Measurements from ENCODE around the gene URM1. TPM values are rescaled to one million over a fixed set of nuclear protein-coding genes. Genes with fewer than 3 reads are reported as not detected.
A peak's percentile ranks its signal among the peaks of the same experiment; 100 is the strongest.

Gene URM1
- total and polyA plus RNA-seq, 10 of the 15 experiments (the other 5 are each of a cell fraction or from before 2014, with no cell fraction given): 7.9 to 75.8 (median 63.7) TPM

DNA sequence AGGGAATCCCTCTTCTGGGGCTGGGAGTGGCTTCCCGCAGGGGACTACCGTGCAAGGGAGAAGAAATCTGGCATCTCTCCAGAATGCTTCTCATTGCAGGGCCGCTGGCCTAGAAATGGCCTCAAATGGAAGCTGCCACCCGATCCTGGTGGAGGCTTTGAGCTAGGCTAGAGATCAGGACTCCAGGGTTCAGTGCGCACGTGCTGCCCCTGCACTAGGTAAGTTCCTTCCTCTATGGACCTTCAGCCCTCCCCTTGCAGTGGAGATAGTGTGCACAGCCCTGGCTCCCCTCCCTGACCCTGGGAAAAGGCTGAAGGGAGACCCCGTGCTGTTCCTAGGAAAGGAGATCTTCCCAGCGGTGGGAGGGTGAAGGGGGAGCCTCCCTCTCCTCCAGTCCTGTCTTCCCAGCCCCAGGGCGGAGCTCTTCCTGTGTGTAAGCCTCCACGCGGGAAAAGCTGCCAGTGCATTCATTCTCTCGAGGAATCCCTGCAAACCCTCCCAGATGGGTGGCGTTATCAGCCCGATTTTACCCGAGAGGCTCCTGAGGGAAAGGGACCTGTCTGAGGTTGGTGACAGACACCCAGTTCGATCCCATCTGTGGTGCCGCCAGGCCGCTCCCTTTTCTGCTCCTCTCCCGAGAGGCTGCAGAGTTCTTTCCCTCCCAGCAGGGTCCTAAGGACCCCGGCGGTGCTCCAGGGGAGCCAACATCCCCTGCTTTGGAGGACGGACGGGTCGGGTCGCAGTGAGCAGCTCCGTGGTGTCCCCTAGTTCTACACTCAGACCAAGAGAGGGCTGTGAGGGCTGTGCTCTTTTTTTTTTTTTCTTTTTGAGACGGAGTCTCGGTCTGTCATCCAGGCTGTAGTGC, 48.1 kb downstream of the URM1 start:
- ATAC-seq: no peak
- no TSS peak for BruUV-seq (replicated peaks)

DNA sequence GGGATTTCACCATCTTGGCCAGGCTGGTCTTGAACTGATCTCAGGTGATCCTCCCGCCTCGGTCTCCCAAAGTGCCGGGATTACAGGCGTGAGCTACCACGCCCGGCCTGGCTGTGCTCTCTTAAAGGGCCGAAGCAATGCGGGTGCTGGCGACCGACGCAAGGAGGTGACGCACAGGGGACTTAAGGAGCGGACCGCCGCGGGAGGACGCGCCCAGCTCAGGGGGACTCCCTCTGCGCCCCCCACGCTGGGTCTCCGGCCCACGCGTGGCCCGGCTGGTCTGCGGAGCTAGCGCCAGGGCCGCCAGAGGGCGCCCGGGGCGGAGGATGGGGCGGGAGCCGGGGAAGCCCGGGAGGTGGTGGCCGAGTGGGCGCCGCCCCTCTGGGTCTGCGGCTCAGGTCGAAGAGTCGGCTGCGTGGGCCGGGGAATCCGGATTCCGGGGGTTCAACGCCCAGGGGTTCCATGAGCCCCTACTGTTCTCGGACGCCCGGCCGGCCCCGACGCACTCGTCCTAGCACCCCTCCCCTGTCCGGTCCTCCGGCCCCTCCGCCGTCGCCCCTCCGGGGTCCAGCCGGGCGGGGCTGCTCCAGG, 49.0 kb downstream of the URM1 start:
- ChIA-PET POLR2A (interaction anchor here (0.5 to 2.6 kb wide), 13 partner anchors 10 to 1044 kb away, joined by 3 to 9 read pairs (median 4); partner anchors contain the start of genes GLE1, SPTAN1 and URM1), SMC1A (ENCODE audit: uncharacterized antibody, unreplicated experiment) (interaction anchor here (0.9 to 1.5 kb wide), 4 partner anchors 49 to 131 kb away, joined by 3 to 4 read pairs (median 4); partner anchors contain the start of gene URM1), RAD21 (ENCODE audit: unreplicated experiment) (interaction anchor here (1.0 to 2.8 kb wide), 7 partner anchors 10 to 295 kb away, joined by 3 to 11 read pairs (median 5); partner anchors contain the start of gene URM1), CTCF (interaction anchor here (0.6 to 3.5 kb wide), 32 partner anchors 9 to 528 kb away, joined by 3 to 26 read pairs (median 4); partner anchors contain the start of genes ENDOG, ODF2 and URM1)
- DNase-seq (ENCODE audit: low read depth, low spot score): no peak
- no peaks in the 10 kb centered on the region for H3K36me3 ChIP-seq (ENCODE audit: control insufficient read depth in 2 of 2, insufficient read depth in 2 of 2, low read length in 1 of 2)
- 3% methylated on average over 53 of the region's 59 CpGs for WGBS (ENCODE audit: insufficient coverage, insufficient replicate concordance, low lambda C conversion rate, missing lambda C conversion rate)
- peak overlapping the region; percentile 22; the same call in 1 of the 2 replicates for H3K9ac ChIP-seq (ENCODE audit: control insufficient read depth, insufficient read depth, low read length)
- no peaks in the 10 kb centered on the region for H3K9me3 ChIP-seq (replicated peaks; ENCODE audit: control insufficient read depth, insufficient read depth, low read length)
- no peaks in the 10 kb centered on the region; the same call in 1 of the 2 replicates for H4K20me1 ChIP-seq (ENCODE audit: control insufficient read depth, insufficient read depth)
- peaks cover 7 to 11% of the 10 kb centered on the region in 2 experiments for H3K27me3 ChIP-seq (replicated peaks in 1 of 2; ENCODE audit: control insufficient read depth in 2 of 2, insufficient read depth in 2 of 2, low read length in 1 of 2)
- in situ Hi-C loops (cut with MboI): no loop called here
- peaks cover 10% of the 10 kb centered on the region for H3K4me1 ChIP-seq (ENCODE audit: control insufficient read depth, insufficient read depth, low read length)
- FAIRE-seq: no peak
- ATAC-seq: peak; percentile 93
- H3K4me2 ChIP-seq (ENCODE audit: control insufficient read depth, insufficient read depth): peak overlapping the region; percentile 98
- intact Hi-C loops (cut with micrococcal nuclease; ENCODE audit: unreplicated experiment): no loop called here
- no peak overlapping the region for H3K27ac ChIP-seq (ENCODE audit: control insufficient read depth, insufficient read depth)
- H2AFZ ChIP-seq (ENCODE audit: control insufficient read depth, low read depth, low read length): peak overlapping the region; percentile 92
- BruUV-seq (replicated peaks): no TSS peak
- H3K4me3 ChIP-seq: peak overlapping the region; percentile 93
- H3K79me2 ChIP-seq (ENCODE audit: control insufficient read depth, insufficient read depth, low read length): no peaks in the 10 kb centered on the region
- TF ChIP-seq CBFB (IDR thresholded peaks at IDR 0.05; ENCODE audit: low read depth) (no peak), ZNF592 (IDR thresholded peaks at IDR 0.05) (no peak), ZNF274 (IDR thresholded peaks at IDR 0.05; ENCODE audit: insufficient read depth, insufficient read length) (no peak), JUND (IDR thresholded peaks at IDR 0.05; ENCODE audit: low read depth, low read length) (no peak), FOS (IDR thresholded peaks at IDR 0.05; ENCODE audit: borderline replicate concordance, extremely low read depth, insufficient read length) (no peak), FOXM1 (IDR thresholded peaks at IDR 0.05; ENCODE audit: low read depth, low read length) (no peak)

More for the DNA sequence above, 48.1 kb downstream of the URM1 start:
- TF ChIP-seq CREM (IDR thresholded peaks at IDR 0.05; ENCODE audit: low read depth) (no peak), BHLHE40 (IDR thresholded peaks at IDR 0.05; ENCODE audit: borderline replicate concordance in 1 of 2, low read depth in 2 of 2, low read length in 1 of 2) (peak in 1 of 2 experiments; percentile 73; a peak in 2 of 4 replicates)
- intact Hi-C loops (cut with micrococcal nuclease; ENCODE audit: unreplicated experiment): no loop called here
- no peak overlapping the region for H3K4me3 ChIP-seq
- 7% methylated on average over 25 of the region's 28 CpGs for WGBS (ENCODE audit: insufficient coverage, insufficient replicate concordance, low lambda C conversion rate, missing lambda C conversion rate)
- H3K9ac ChIP-seq (ENCODE audit: control insufficient read depth, insufficient read depth, low read length): no peak overlapping the region; the same call in 1 of the 2 replicates
- H3K4me2 ChIP-seq (ENCODE audit: control insufficient read depth, insufficient read depth): peak overlapping the region; percentile 50
- DNase-seq (ENCODE audit: low read depth, low spot score) (no peak), FAIRE-seq (no peak)
- SMC1A ChIA-PET (ENCODE audit: uncharacterized antibody, unreplicated experiment): interaction anchor here (0.9 to 1.5 kb wide), 4 partner anchors 48 to 131 kb away, joined by 3 to 4 read pairs (median 4); partner anchors contain the start of gene URM1
- POLR2A ChIA-PET: interaction anchor here (0.5 to 2.6 kb wide), 16 partner anchors 9 to 1045 kb away, joined by 3 to 9 read pairs (median 4); partner anchors contain the start of genes GLE1, SPTAN1 and URM1
- H3K36me3 ChIP-seq (ENCODE audit: control insufficient read depth in 2 of 2, insufficient read depth in 2 of 2, low read length in 1 of 2): no peaks in the 10 kb centered on the region
- in situ Hi-C loops (cut with MboI): no loop called here
- peaks cover 7 to 11% of the 10 kb centered on the region in 2 experiments for H3K27me3 ChIP-seq (replicated peaks in 1 of 2; ENCODE audit: control insufficient read depth in 2 of 2, insufficient read depth in 2 of 2, low read length in 1 of 2)
- H3K9me3 ChIP-seq (replicated peaks; ENCODE audit: control insufficient read depth, insufficient read depth, low read length): no peaks in the 10 kb centered on the region
- peak overlapping the region; percentile 45 for H2AFZ ChIP-seq (ENCODE audit: control insufficient read depth, low read depth, low read length)
- H3K27ac ChIP-seq (ENCODE audit: control insufficient read depth, insufficient read depth): no peak overlapping the region
- no peaks in the 10 kb centered on the region; the same call in 1 of the 2 replicates for H4K20me1 ChIP-seq (ENCODE audit: control insufficient read depth, insufficient read depth)
- RAD21 ChIA-PET (ENCODE audit: unreplicated experiment): interaction anchor here (1.3 to 2.8 kb wide), 5 partner anchors 9 to 295 kb away, joined by 3 to 11 read pairs (median 5); partner anchors contain the start of gene URM1
- peaks cover 10% of the 10 kb centered on the region for H3K4me1 ChIP-seq (ENCODE audit: control insufficient read depth, insufficient read depth, low read length)
- H3K79me2 ChIP-seq (ENCODE audit: control insufficient read depth, insufficient read depth, low read length): no peaks in the 10 kb centered on the region
- CTCF ChIA-PET: interaction anchor here (0.6 to 3.5 kb wide), 32 partner anchors 8 to 529 kb away, joined by 3 to 26 read pairs (median 4); partner anchors contain the start of genes ENDOG, ODF2 and URM1

Data from GM12878 (cell line).